HG03280 (cell line): ENCODE data around the gene CDV3.

Experiments
- ATAC-seq: cut with Tn5 transposase; IDR thresholded peaks from one replicate; pipeline ENCODE4 v1.9.1; 2021; ENCODE audit warnings: mild to moderate bottlenecking, moderate library complexity; ENCODE audit not compliant: unreplicated experiment

Gene CDV3

GRCh38 chr3:133563816-133564215 lies 9.7 kb upstream of the CDV3 start:
- ATAC-seq = no peak

DNA sequence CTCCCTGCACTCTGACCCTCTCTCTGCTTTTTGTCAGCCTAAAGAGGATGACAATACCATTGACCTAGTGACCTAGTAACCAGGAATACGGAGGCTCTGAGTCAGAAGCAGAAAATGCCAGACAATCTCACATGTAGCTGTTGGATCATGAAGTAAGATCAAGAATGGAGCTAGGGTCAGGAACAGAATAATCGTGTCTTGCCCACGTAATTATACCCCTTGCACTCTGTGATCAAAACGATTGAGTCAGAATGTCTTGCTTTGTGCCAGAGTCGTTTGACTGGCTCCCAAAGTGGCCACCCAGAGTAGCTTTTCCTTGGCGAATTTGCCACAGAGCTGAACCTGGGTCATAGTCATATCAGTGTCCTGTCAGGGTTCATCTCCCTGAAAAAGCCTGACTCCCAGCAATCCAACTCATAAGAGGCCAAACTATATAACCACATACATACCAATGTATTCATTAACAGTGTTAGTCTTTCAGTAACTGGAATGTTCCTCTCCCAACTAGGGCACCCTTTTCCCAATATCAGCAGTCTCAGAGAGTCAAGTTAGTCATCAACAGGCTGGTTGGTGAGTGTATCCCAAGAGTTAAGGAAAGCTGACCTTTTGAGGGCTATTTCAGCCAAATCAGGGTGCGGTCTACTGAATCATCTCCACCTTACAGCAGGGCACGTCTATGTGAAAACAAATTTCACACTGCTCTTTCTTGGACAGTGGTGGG lies 5.0 kb upstream of the CDV3 start:
- ATAC-seq = no peak

GRCh38 chr3:133570139-133570936 lies 3.1 kb upstream of the CDV3 start:
- ATAC-seq = no peak

DNA sequence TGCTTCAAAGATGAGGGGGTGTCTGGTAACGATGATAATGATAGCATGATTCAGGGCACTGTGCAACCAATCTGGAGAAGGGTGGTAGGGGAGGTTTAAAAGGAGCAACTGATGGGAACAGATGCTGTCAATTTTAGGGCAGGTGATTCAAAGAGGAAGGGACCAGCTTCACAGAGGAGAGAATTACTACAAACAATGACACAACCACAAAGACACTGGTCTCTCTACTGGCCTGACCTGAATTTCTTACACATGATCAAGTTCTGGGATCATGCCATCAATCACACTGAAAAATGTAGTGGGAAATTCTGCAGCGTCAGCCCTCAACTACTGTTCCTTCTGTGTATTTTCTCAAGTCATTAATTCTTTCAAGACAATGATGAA lies 2.6 kb upstream of the CDV3 start:
- ATAC-seq = no peak

GRCh38 chr3:133572158-133573053 lies 1.1 kb upstream of the CDV3 start:
- ATAC-seq = no peak

DNA sequence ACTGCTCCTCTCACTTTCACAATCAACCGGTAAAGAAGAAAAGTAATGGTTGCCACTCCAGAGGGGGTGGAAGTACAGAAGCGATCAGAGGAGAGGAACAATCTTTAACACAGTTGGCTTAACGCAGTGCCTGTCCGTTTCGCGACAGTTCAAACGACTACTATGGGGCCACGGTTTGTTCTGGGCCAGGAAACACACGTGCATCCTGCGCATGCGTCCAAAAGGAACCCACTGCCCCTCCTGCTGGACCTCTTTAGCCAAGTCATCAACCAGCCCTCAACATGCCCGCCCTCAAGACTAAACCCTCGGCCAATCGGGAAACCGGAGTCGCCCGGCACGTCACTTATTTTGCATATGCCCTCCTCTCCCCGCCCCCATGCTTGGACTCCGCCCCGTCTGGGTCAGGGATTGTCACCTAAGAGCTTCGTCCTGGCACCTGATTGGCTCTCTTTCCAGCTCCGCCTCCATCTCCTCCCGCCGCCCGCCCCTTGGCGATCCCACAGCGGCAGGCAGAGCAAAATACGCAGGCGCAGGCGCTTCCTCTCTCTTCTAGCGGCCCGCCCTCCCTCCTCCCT lies 345 bp upstream of the CDV3 start:
- peak; percentile 75 for ATAC-seq

- peak; percentile 31 for ATAC-seq
Measured at GRCh38 chr3:133574260-133574881, 885 bp downstream of the CDV3 start.

DNA sequence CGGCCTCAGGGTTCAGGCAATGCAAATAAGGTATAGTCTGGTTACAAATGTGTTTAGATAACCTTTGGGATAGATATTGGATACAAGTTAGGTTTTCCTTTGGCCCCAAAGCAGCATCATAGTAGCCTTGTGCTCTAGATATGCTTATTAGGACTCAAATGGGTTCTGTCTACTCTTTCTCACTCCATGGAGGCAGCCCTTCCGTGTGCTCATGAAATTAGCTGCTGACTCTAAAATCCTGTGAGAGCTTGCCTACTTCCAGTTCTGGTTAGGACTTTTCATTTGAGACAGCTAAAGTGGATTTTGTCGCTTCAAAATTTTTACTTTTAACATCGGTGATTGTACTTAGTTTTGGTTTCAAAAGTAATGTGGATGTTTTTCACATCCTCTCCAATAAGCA lies 1.6 kb downstream of the CDV3 start:
- ATAC-seq = no peak

DNA sequence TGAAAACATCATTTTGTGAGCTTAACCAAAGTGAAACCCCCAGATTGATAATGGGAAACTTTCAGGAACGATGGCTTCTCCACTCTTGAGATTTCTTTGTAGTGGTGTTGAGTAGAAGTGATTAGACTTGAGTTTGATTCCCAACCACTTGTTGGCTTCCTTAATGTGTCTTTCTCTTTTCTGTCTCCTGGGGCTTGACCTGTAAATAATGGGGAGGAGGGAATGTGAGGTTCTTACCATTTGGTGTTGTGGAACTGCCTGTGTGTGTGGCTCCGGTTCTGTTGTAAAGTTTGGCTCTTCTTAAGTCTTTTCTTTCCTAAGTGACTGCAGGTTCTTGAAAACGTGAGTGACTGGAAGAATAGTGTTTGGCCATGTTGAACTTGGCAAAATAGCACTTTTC lies 2.7 kb downstream of the CDV3 start:
- ATAC-seq = no peak

GRCh38 chr3:133578548-133579191 lies 5.2 kb downstream of the CDV3 start:
- ATAC-seq = no peak

GRCh38 chr3:133583396-133583795 lies 9.9 kb downstream of the CDV3 start:
- no peak for ATAC-seq

DNA sequence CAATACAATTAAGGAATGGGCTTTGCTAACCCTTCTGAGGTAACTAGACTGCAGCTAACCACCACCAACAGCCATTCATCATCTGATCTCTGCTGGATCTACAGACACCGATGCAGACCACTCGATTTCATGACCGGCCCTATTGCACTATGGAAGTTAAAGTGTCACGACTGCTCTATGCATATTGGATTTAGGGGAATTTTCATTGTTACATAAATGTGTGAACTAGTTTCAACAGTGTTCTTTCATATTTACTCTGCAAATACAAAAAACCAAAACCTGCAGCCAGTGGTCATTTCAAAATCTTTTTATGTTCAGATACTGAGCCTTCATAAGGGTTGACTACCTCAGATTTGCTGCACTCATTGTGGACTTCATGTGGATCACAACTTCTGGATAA lies 14.5 kb downstream of the CDV3 start:
- ATAC-seq = no peak

DNA sequence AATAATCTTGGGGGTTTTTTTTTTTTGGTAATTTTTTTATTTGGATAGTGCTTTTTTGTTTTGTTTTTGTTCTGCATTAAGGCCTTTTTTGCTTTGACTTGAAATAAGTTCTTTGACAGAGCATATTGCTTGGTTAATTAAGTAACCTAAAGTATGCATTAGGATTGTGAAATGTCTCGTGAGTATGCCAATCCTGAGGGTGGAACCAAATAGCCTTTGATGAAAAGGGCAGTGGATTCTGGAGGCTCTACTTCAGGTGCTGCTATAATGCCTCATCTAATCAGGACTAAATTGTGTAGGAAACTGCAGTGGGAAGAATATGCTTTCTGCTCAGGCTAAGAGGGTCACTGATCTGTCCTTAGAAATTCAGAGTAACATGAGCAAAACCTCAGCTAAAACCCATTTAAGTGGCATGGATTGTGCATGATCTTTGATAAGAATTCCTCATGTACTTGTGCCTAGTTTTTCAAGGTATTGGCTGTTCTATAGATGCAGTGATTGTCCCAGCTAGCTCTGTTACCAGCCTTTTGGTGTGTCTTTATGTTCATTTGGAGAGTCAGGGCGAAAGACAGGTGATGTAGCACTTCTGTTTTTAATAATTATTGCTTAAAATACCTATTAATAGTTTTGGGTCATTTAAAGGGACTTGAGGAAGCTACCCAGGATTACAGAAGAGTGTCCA lies 15.4 kb downstream of the CDV3 start:
- ATAC-seq = no peak

DNA sequence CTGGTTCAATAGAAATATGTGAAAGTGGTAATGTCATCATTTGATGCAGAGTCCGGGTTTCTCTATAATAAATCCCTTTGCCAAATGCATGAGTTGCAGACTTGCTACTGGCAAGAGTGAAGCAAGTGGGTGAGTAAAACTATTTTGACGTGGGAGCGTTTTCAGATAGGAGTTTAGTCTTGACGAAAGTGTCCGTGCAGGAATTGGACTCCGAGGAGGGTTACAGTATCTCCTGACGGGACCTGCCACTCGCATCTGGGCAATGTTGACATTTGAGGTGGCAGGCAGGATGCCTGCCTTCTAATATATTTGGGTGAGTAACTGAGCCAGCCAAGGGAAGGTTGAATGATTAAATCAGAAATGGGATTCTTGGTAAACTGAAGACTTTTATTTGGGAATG lies 16.0 kb downstream of the CDV3 start:
- ATAC-seq = no peak

- ATAC-seq = no peak
Measured at GRCh38 chr3:133591271-133591742, 17.8 kb downstream of the CDV3 start.

GRCh38 chr3:133592843-133593242 lies 19.4 kb downstream of the CDV3 start:
- ATAC-seq = peak; percentile 69

- no peak for ATAC-seq
Measured at GRCh38 chr3:133593243-133593642, 19.8 kb downstream of the CDV3 start.

DNA sequence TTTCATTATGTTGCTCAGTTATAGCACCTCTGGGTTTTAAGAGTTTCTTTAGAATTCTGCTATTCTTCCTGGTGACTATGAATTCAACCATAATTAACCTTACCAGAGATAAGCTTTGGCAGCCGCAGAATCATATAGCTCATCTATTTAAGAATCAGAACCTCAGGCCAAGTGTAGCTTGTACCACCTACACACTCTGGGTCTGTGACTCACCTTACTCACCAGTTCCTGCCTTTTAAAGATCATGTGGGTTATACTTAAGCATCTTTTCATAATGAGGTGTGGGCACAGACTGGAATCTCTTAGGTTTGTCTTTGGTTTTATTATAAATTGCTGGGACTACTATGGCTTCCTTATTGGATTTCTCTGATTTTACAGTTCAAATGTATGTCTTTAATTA lies 21.9 kb downstream of the CDV3 start:
- no peak for ATAC-seq

DNA sequence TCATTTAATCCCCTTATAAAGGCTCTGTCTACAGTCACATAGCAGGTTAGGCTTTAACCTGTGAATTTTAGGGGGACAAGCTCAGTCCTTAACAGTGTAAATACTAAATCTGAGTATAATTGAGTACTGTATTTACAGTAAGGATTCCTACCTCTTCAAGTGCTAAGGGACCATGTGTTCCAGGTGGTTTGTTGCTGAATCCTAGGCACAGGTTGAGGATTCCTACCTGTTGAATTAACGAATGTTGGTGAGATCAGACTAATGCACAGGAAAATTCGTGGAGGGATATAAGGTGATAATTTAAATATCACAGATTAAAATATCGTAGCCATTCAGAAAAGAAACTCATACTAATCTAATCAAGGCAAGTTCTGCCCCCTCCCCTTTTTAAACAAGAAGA lies 24.9 kb downstream of the CDV3 start:
- ATAC-seq = no peak
